A673 (cell line): ENCODE measurements around the gene POU2AF3. TPM values are rescaled to one million over a fixed set of nuclear protein-coding genes. Genes with fewer than 3 reads are reported as not detected.
"Not testable (repeated sequence)": the region's sequence is repeated elsewhere in the genome, so short reads cannot be mapped to it uniquely, and the experiment has no call there.

Source experiments
- BruUV-seq: library from RNA; stranded (reverse); fragments of 400-500 nt; replicated peaks from 2 replicates; lab custom pipeline; 2021; lab: Mats Ljungman, UMichigan
- CTCF ChIA-PET: fragments of 300-600 bp; sonication (Branson Sonifier 250); formaldehyde crosslinking; loops from one replicate; lab custom pipeline; 2022; ENCODE audit warnings: antibody characterized with exemption; lab: Charles Lee
- POLR2A ChIA-PET: fragments of 300-600 bp; sonication (Branson Sonifier 250); formaldehyde crosslinking; loops from one replicate; lab custom pipeline; 2022; ENCODE audit warnings: antibody characterized with exemption; ENCODE audit not compliant: low non-redundant PET; lab: Charles Lee
- DNase-seq: peaks from one replicate; pipeline ENCODE4 v3.0.0-alpha.2; 2015; ENCODE audit warnings: low spot score
- H3K27ac ChIP-seq: fragments of 200-600 bp; sonication (generic); 2 replicates; pipeline ENCODE4 v1.5.1; 2016; ENCODE audit warnings: mixed run types, low read depth, mild to moderate bottlenecking, mixed read lengths, antibody characterized with exemption, low read length; ENCODE audit not compliant: poor library complexity, severe bottlenecking
- H3K27me3 ChIP-seq: fragments of 200-600 bp; sonication (generic); replicated peaks from 2 replicates; pipeline ENCODE4 v1.6.1; 2017; ENCODE audit warnings: mixed run types, low read depth, mild to moderate bottlenecking, mixed read lengths, antibody characterized with exemption, low read length; ENCODE audit not compliant: insufficient read depth, poor library complexity
- H3K36me3 ChIP-seq: fragments of 200-600 bp; sonication (generic); 2 replicates; pipeline ENCODE4 v1.6.1; 2016; ENCODE audit warnings: mixed run types, mild to moderate bottlenecking, mixed read lengths, antibody characterized with exemption, low read length; ENCODE audit not compliant: insufficient read depth, poor library complexity, severe bottlenecking
- H3K4me1 ChIP-seq: fragments of 200-600 bp; sonication (generic); 2 replicates; pipeline ENCODE4 v1.6.1; 2017; ENCODE audit warnings: mixed run types, mild to moderate bottlenecking, mixed read lengths, antibody characterized with exemption, low read length; ENCODE audit not compliant: insufficient read depth, poor library complexity, severe bottlenecking
- H3K4me3 ChIP-seq: fragments of 200-600 bp; sonication (generic); 2 replicates; pipeline ENCODE4 v1.5.1; 2016; ENCODE audit warnings: low read depth, mixed run types, mild to moderate bottlenecking, mixed read lengths, low read length; ENCODE audit not compliant: poor library complexity, severe bottlenecking
- H3K9me3 ChIP-seq: fragments of 200-600 bp; sonication (generic); 2 replicates; pipeline ENCODE4 v1.6.1; 2016; ENCODE audit warnings: mixed run types, low read depth, mild to moderate bottlenecking, mixed read lengths, antibody characterized with exemption, low read length; ENCODE audit not compliant: poor library complexity, severe bottlenecking
- EZH2 ChIP-seq: fragments of 200-600 bp; sonication (generic); IDR thresholded peaks from 2 replicates; pipeline ENCODE4 v1.6.1; 2017; ENCODE audit warnings: borderline replicate concordance, low read depth, mild to moderate bottlenecking, mixed read lengths, antibody characterized with exemption, low read length; ENCODE audit not compliant: poor library complexity, severe bottlenecking
- intact Hi-C: fragments of 100-400 bp; cut with micrococcal nuclease; formaldehyde crosslinking; loops from one replicate; pipeline ENCODE4 v1.10.0; 2022; ENCODE audit not compliant: unreplicated experiment
- total RNA-seq: library from RNA; stranded (reverse); gene quantifications from 2 replicates; pipeline ENCODE4 v1.2.3, GENCODE V29; 2021
- TF ChIP-seq, protein P1 (sequence below): fragments of 300-800, 200-600 bp; sonication (generic); conservative IDR thresholded peaks from 2 replicates; pipeline ENCODE4 v1.5.1; 2017; ENCODE audit warnings: low read depth, mild to moderate bottlenecking, antibody characterized with exemption, low read length, moderate library complexity, mixed read lengths

Gene POU2AF3
- total RNA-seq, 1 experiment from 2014 or later, result 0.77 TPM

DNA sequence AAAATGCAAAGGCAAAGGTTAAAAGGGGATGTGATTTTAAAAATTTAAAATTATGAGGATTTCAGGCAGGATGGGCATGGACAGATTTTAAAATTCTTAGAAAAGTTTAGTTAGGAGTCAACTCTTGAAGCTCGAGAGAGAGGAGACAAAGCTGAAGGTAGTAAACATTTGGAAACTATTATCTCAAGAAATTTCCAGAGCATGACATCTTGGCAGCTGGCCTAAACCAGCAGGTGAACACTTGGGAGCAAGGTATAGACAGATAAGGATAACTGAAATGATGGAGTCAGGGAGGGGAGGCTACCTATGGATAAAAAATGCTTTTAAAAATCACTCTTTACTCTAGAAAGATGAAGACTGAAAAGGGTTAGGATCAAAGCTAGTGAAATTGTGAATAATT is 13.7 kb downstream of the POU2AF3 start:
- POLR2A ChIA-PET, result no interaction called here
- no TSS peak for BruUV-seq
- CTCF ChIA-PET, result no interaction called here
- intact Hi-C loops, result no loop called here
- Histone ChIP-seq H3K4me3 (no peak overlapping the region), H3K27ac (no peak overlapping the region), H3K36me3 (no peaks in the 10 kb centered on the region), H3K9me3 (no peaks in the 10 kb centered on the region), H3K27me3 (no peaks in the 10 kb centered on the region), H3K4me1 (peaks cover 13% of the 10 kb centered on the region)
- DNase-seq, result no peak
- no peak for TF ChIP-seq EZH2
- TF ChIP-seq, protein P1, sequence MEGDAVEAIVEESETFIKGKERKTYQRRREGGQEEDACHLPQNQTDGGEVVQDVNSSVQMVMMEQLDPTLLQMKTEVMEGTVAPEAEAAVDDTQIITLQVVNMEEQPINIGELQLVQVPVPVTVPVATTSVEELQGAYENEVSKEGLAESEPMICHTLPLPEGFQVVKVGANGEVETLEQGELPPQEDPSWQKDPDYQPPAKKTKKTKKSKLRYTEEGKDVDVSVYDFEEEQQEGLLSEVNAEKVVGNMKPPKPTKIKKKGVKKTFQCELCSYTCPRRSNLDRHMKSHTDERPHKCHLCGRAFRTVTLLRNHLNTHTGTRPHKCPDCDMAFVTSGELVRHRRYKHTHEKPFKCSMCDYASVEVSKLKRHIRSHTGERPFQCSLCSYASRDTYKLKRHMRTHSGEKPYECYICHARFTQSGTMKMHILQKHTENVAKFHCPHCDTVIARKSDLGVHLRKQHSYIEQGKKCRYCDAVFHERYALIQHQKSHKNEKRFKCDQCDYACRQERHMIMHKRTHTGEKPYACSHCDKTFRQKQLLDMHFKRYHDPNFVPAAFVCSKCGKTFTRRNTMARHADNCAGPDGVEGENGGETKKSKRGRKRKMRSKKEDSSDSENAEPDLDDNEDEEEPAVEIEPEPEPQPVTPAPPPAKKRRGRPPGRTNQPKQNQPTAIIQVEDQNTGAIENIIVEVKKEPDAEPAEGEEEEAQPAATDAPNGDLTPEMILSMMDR, result no peak

DNA sequence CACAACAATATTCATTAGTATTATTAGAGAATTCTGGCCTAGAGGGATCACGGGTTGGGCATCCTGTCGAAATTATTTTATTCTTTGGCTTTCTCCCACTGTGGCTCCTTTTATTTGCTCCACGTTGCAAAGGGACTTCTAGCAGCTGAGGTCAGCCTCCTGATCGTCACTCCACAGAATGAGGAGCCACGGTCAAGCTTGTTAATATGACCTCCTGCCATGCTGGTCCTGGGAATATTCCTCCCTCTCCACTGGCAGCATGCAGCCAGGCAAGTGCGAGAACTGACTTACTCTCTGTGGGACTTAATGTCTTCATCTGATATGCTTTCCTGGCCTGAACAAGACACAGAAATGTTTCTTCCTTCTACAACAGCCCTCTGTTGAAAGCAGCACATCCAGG is 20.9 kb downstream of the POU2AF3 start:
- no peak for TF ChIP-seq EZH2
- TF ChIP-seq, protein P1, result no peak
- intact Hi-C loops, result no loop called here

DNA sequence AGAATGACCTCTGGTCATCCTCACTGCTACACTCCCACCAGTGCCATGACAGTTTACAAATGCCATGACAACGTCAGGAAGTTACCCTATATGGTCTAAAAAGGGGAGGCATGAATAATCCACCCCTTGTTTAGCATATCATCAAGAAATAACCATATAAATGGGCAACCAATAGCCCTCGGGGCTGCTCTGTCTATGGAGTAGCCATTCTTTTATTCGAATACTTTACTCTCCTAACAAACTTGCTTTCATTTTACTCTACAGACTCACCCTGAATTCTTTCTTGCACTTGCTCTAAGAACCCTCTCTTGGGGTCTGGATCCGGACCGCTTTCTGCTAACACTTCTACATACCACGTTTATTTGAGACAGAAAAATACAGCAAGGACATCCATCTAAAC is 21.9 kb downstream of the POU2AF3 start:
- H3K27me3 ChIP-seq, H3K27ac ChIP-seq, DNase-seq, CTCF ChIA-PET, BruUV-seq, POLR2A ChIA-PET, H3K4me3 ChIP-seq, H3K9me3 ChIP-seq, intact Hi-C loops, H3K4me1 ChIP-seq, H3K36me3 ChIP-seq: not testable (repeated sequence)

More for the DNA sequence above, 20.9 kb downstream of the POU2AF3 start:
- Histone ChIP-seq H3K9me3 (no peaks in the 10 kb centered on the region), H3K4me3 (no peak overlapping the region), H3K36me3 (no peaks in the 10 kb centered on the region), H3K4me1 (no peaks in the 10 kb centered on the region), H3K27ac (no peak overlapping the region), H3K27me3 (no peaks in the 10 kb centered on the region)
- no peak for DNase-seq
- no TSS peak for BruUV-seq
- ChIA-PET CTCF (no interaction called here), POLR2A (no interaction called here)
